IPS-15b (cell line): ENCODE results near the gene HSPBP1.

Experiments used
- H3K27me3 ChIP-seq: one replicate; pipeline ENCODE4 v1.6.1; 2013; ENCODE audit warnings: low read length; ENCODE audit not compliant: control insufficient read depth, insufficient read depth
- H3K36me3 ChIP-seq: one replicate; pipeline ENCODE4 v1.6.1; 2013; ENCODE audit warnings: low read length; ENCODE audit not compliant: control insufficient read depth, insufficient read depth
- H3K4me1 ChIP-seq: one replicate; pipeline ENCODE4 v1.6.1; 2013; ENCODE audit warnings: mild to moderate bottlenecking, low read length; ENCODE audit not compliant: control insufficient read depth, insufficient read depth
- H3K4me3 ChIP-seq: one replicate; pipeline ENCODE4 v1.5.1; 2013; ENCODE audit warnings: low read depth, low read length
- H3K9ac ChIP-seq: one replicate; pipeline ENCODE4 v1.6.1; 2013; ENCODE audit warnings: low read depth, mild to moderate bottlenecking, low read length
- H3K9me3 ChIP-seq: one replicate; pipeline ENCODE4 v1.6.1; 2013; ENCODE audit warnings: mild to moderate bottlenecking, low read length; ENCODE audit not compliant: control insufficient read depth, insufficient read depth

Gene HSPBP1

DNA sequence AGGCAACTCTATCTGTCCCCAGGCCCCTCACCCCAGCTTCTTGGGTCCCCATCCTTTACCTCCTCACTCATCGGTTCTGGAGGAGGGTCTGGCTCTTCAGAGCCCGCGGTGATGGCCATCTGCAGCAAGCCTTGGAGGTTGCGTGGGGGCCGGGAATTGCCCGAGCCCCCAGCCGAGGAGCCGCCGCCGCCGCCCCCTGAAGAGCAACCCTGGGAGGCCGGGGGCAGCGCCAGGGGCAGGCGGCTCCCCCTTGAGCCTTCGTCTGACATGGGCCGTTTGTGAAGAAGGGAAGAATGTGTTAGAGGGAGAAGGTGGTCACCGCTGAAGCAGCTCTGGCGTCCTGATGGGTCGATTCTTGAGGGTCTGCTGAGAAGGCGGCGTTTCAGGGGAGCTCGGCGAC lies 570 bp downstream of the HSPBP1 start:
- Histone ChIP-seq H3K27me3 (no peaks in the 10 kb centered on the region), H3K36me3 (peaks cover 9% of the 10 kb centered on the region), H3K4me3 (peak overlapping the region; percentile 84), H3K4me1 (peaks cover 6% of the 10 kb centered on the region), H3K9ac (peak overlapping the region; percentile 47), H3K9me3 (no peaks in the 10 kb centered on the region)

DNA sequence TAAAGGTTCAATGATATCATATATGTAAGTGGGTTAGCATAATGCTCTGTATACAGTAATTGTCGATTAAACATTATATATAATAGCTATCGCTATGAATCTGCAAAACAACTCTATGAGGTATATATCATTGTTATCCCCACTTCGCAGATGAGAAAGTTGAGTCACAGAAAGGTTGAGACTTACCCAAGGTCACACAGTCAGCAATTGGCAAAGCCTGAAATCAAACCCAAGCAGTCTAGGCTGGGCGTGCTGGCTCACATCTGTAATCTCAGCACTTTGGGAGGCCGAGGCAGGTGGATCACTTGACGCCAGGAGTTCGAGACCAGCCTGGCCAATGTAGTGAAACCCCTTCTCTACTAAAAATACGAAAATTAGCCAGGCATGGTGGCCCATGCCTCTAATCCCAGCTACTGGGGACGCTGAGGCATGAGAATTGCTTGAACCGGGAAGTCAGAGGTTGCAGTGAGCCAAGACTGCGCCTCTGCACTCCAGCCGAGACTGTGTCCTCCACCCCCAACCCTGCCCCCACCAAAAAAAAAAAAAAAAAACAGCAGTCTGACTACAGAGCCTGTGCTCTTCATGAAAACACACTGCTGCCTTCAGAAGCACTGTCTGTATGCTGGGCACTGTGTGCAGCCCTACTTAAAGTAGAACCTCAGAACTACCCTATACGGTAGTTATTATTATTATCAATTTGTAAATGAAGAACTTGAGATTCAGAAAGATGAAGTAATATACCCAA lies 1.3 kb downstream of the HSPBP1 start:
- H3K9me3 ChIP-seq, result no peaks in the 10 kb centered on the region
- H3K27me3 ChIP-seq, result no peaks in the 10 kb centered on the region
- no peak overlapping the region for H3K9ac ChIP-seq
- H3K4me3 ChIP-seq, result no peak overlapping the region
- peaks cover 11% of the 10 kb centered on the region for H3K36me3 ChIP-seq
- H3K4me1 ChIP-seq, result peaks cover 6% of the 10 kb centered on the region

DNA sequence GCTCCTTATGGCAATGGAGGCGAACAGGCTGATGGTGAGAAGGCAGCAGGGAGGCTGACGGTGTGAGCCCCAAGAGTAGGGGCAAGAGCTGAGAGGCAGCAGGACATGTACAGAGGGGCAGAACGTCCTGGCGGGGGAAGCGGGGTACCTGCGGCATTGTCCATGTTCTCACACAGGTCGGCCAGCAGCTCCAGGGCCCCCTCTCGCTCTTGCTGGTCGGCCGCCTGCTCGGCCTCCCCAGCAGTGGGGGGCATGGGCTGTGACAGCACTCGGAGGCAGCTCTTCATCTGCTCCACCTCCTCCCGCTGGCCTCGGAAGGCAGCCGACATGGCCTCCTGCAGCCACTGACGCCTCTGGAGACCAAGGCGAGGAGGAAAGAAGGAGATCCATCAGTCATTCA lies 2.4 kb downstream of the HSPBP1 start:
- Histone ChIP-seq H3K27me3 (no peaks in the 10 kb centered on the region), H3K4me1 (peaks cover 6% of the 10 kb centered on the region), H3K36me3 (peaks cover 18% of the 10 kb centered on the region), H3K4me3 (no peak overlapping the region), H3K9ac (no peak overlapping the region), H3K9me3 (no peaks in the 10 kb centered on the region)

DNA sequence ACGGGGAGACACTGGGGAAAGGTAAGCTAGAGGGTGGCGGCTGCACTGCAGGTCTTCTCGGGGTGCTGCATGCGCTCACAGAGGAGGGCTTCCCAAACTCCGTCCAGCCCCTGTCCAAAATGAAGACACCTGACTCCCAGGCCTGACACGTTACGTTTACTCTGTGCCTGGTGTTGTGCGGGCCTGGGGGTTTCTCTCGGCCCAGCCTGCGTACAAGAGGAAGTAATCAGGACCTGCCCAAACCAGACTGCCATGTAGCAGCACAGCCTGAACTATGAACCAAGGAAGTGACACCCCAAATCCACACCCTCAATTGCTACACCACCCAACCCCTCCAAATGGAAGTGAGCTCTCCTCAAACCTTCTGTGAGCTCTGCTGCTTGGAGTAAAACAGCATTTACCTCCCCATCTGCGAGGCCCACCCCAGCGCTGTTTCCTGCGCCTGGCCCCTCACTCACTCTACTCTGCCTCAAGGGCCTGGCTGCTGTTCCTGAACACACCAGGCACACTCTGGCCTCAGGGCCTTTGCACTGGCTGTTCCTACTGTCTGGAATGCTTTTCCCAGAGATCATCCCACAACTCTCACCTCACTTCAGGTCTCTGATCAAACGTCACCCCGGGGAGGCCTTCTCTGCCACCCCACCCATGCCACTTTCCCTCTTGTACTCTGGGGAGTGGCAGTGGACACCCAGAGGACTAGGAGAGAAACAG lies 3.0 kb downstream of the HSPBP1 start:
- H3K36me3 ChIP-seq, result peaks cover 18% of the 10 kb centered on the region
- H3K9ac ChIP-seq, result no peak overlapping the region
- H3K4me1 ChIP-seq, result peaks cover 6% of the 10 kb centered on the region
- no peak overlapping the region for H3K4me3 ChIP-seq
- no peaks in the 10 kb centered on the region for H3K9me3 ChIP-seq
- no peaks in the 10 kb centered on the region for H3K27me3 ChIP-seq

DNA sequence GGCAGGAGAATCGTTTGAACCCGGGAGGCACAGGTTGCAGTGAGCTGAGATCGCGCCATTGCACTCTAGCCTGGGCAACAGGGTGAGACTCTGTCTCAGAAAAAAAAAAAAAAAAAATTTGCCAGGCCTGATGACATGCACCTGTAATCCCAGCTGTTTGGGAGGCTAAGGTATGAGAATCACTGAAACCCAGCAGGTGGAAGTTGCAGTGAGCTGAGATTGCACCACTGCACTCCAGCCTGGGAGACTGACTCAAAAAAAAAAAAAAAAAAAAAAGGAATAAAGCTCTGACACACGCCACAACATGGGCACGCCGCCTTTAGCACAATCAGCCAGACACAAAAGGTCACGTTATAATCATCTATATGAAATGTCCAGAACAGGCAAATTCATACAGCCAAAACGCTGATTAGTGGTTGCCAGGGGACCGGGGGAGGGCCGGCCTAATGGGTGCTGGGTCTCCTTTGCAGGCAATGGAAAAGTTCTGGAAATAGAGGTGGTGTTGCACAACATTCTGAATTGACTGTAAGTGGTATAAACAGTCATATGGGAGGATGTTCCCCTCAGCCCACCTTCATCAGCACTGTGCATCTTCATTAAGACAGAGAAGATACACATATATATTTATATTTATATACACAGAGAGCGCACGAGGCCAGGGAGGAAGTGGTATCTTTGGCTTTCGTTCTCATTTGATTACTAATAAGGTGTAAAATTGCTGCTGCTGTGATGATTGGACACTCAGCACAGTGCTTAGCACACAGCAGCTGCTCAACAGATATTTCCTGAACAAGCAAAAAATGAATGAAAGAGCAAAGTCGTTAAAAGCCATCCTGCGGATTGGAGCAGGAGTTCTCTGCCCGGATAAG lies 3.8 kb downstream of the HSPBP1 start:
- Histone ChIP-seq H3K9me3 (no peaks in the 10 kb centered on the region), H3K27me3 (no peaks in the 10 kb centered on the region), H3K9ac (no peak overlapping the region), H3K4me1 (peaks cover 2% of the 10 kb centered on the region), H3K36me3 (peaks cover 18% of the 10 kb centered on the region), H3K4me3 (no peak overlapping the region)

DNA sequence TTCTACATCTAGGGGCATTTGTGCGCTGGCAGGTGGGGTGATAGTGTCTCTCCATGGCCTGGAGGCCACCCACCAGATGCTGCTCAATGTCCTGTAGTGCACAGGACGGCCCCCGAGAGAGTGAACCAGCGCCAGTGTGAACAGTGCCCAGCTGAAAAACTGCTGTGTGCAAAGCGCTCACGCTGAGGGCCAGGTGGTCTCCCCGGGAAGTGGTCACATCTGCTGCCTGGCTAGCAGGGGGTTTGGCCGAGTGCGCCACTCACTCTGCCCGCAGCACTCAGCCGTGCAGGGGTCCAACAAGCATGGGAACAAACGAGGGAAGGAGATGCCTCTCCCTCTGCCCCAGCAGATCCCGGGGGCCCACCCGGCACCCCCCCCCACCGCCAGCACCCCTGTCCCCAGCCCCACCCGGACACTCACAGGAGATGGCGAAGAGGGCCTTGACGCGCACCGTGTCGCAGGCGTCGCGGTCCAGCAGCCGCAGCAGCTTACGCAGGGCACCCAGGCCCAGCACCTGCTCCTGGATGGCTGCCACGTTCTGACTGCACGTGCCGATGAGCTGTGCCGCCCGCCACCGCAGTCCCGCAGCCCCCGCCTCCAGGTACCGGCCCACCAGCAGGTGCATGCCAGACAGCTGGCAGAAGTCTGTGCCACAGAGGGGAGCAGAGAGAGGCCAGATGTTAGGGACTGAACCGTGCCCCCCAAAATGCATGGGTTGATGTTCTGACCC lies 5.8 kb downstream of the HSPBP1 start:
- Histone ChIP-seq H3K4me3 (no peak overlapping the region), H3K4me1 (no peaks in the 10 kb centered on the region), H3K27me3 (no peaks in the 10 kb centered on the region), H3K36me3 (peaks cover 18% of the 10 kb centered on the region), H3K9me3 (no peaks in the 10 kb centered on the region), H3K9ac (no peak overlapping the region)

- no peaks in the 10 kb centered on the region for H3K27me3 ChIP-seq
- no peaks in the 10 kb centered on the region for H3K9me3 ChIP-seq
- H3K36me3 ChIP-seq, result peaks cover 12% of the 10 kb centered on the region
Observed at GRCh38 chr19:55272142-55272541, 7.8 kb downstream of the HSPBP1 start.

GRCh38 chr19:55270172-55270942 lies 9.6 kb downstream of the HSPBP1 start:
- no peak overlapping the region for H3K9ac ChIP-seq
- H3K4me1 ChIP-seq, result no peaks in the 10 kb centered on the region
- H3K9me3 ChIP-seq, result no peaks in the 10 kb centered on the region
- H3K36me3 ChIP-seq, result peaks cover 9% of the 10 kb centered on the region
- no peaks in the 10 kb centered on the region for H3K27me3 ChIP-seq
- no peak overlapping the region for H3K4me3 ChIP-seq

More at GRCh38 chr19:55272142-55272541, 7.8 kb downstream of the HSPBP1 start:
- Histone ChIP-seq H3K4me1 (no peaks in the 10 kb centered on the region), H3K9ac (no peak overlapping the region), H3K4me3 (no peak overlapping the region)

DNA sequence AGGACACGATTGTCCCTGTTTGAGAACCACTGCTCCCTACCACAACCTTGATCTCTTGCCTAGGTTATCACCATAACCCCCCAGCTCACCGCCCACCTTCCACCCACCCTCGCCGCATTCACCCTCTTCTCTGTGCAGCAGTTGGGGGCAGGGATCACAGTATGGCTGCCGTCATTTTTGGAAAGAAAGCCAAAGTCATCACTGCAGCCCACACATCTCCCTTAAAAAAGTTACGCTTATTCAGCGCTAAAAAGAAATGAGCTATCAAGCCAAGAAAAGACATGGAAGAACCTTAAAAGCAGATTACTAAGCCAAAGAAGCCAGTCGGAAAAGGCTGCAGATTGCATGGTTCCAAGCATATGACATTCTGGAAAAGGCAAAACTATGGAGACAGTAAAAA lies 10.6 kb downstream of the HSPBP1 start:
- Histone ChIP-seq H3K9ac (no peak overlapping the region), H3K4me3 (no peak overlapping the region), H3K4me1 (no peaks in the 10 kb centered on the region), H3K9me3 (no peaks in the 10 kb centered on the region), H3K27me3 (no peaks in the 10 kb centered on the region), H3K36me3 (peaks cover 9% of the 10 kb centered on the region)

- Histone ChIP-seq H3K4me3 (no peak overlapping the region), H3K27me3 (no peaks in the 10 kb centered on the region), H3K9ac (no peak overlapping the region), H3K4me1 (no peaks in the 10 kb centered on the region), H3K36me3 (no peaks in the 10 kb centered on the region), H3K9me3 (no peaks in the 10 kb centered on the region)
Observed at GRCh38 chr19:55266840-55267239, 13.1 kb downstream of the HSPBP1 start.

GRCh38 chr19:55266404-55266803 lies 13.5 kb downstream of the HSPBP1 start:
- Histone ChIP-seq H3K4me3 (no peak overlapping the region), H3K4me1 (no peaks in the 10 kb centered on the region), H3K9ac (no peak overlapping the region), H3K27me3 (no peaks in the 10 kb centered on the region), H3K9me3 (no peaks in the 10 kb centered on the region), H3K36me3 (no peaks in the 10 kb centered on the region)
